GM12878 (cell line): ENCODE results near the gene DEF6. TPM values are rescaled to one million over a fixed set of nuclear protein-coding genes. Genes with fewer than 3 reads are reported as not detected.

Experiments used
- ATAC-seq: fragments of 200-7000 bp; cut with Tn5 transposase; 3 replicates; pipeline ENCODE4 v1.9.1; 2020; ENCODE audit warnings: mild to moderate bottlenecking, moderate library complexity
- BruUV-seq: library from RNA; stranded (reverse); fragments of 400-500 nt; replicated peaks from 2 replicates; lab custom pipeline; 2021; lab: Mats Ljungman, UMichigan
- CTCF ChIA-PET: fragments of 300-600 bp; sonication (Branson Sonifier 250); formaldehyde crosslinking; extraction: SDS; loops from one replicate; lab custom pipeline; 2021; ENCODE audit warnings: inconsistent platforms; lab: Yijun Ruan, JAX
- POLR2A ChIA-PET: fragments of 350-600 bp; formaldehyde crosslinking; extraction: SDS; loops from one replicate; lab custom pipeline; 2021; ENCODE audit warnings: inconsistent platforms; lab: Charles Lee
- RAD21 ChIA-PET: fragments of 300-600 bp; sonication (Branson Sonifier 250); formaldehyde crosslinking; loops from one replicate; lab custom pipeline; 2023; ENCODE audit warnings: antibody characterized with exemption; ENCODE audit not compliant: unreplicated experiment; lab: Charles Lee
- SMC1A ChIA-PET: fragments of 300-600 bp; sonication (Branson Sonifier 250); formaldehyde crosslinking; loops from one replicate; lab custom pipeline; 2023; ENCODE audit not compliant: unreplicated experiment, uncharacterized antibody; lab: Charles Lee
- DNase-seq: peaks from one replicate; pipeline ENCODE4 v3.0.0-alpha.2; 2011; ENCODE audit warnings: low read depth, low spot score
- FAIRE-seq: peaks from 3 replicates; lab custom pipeline; 2011; peaks lifted over from hg19 to GRCh38; lab: Jason Lieb, UNC
- H2AFZ ChIP-seq: 2 replicates; pipeline ENCODE4 v1.6.0; 2011; ENCODE audit warnings: low read depth, low read length, control low read depth; ENCODE audit not compliant: control insufficient read depth
- H3K27ac ChIP-seq: 2 replicates; pipeline ENCODE4 v1.5.1; 2011; ENCODE audit warnings: control low read depth; ENCODE audit not compliant: control insufficient read depth, insufficient read depth
- H3K27me3 ChIP-seq, 2 experiments: replicated peaks in 1 of 2; 2 replicates each; pipeline versions ENCODE4 v1.6.0 to v1.6.1; 2011; ENCODE audit warnings: low read length in 1 of 2; ENCODE audit not compliant: control insufficient read depth in 2 of 2, insufficient read depth in 2 of 2
- H3K36me3 ChIP-seq, 2 experiments: 2 replicates each; pipeline ENCODE4 v1.5.1; 2011; ENCODE audit warnings: low read length in 1 of 2; ENCODE audit not compliant: control insufficient read depth in 2 of 2, insufficient read depth in 2 of 2
- H3K4me1 ChIP-seq: 2 replicates; pipeline ENCODE4 v1.6.1; 2011; ENCODE audit warnings: mild to moderate bottlenecking, low read length, moderate library complexity, mixed read lengths; ENCODE audit not compliant: control insufficient read depth, insufficient read depth
- H3K4me2 ChIP-seq: 2 replicates; pipeline ENCODE4 v1.6.0; 2011; ENCODE audit warnings: control low read depth; ENCODE audit not compliant: control insufficient read depth, insufficient read depth
- H3K4me3 ChIP-seq: fragments of 200-600 bp; sonication (generic); 2 replicates; pipeline ENCODE4 v1.5.1; 2016
- H3K79me2 ChIP-seq: 2 replicates; pipeline ENCODE4 v1.6.0; 2011; ENCODE audit warnings: low read length; ENCODE audit not compliant: control insufficient read depth, insufficient read depth
- H3K9ac ChIP-seq: 2 replicates; pipeline ENCODE4 v1.8.0; 2011; ENCODE audit warnings: low read length, control low read depth, mixed read lengths; ENCODE audit not compliant: control insufficient read depth, insufficient read depth
- H3K9me3 ChIP-seq: replicated peaks from 3 replicates; pipeline ENCODE4 v1.5.1; 2011; ENCODE audit warnings: mild to moderate bottlenecking, low read length; ENCODE audit not compliant: control insufficient read depth, insufficient read depth
- H4K20me1 ChIP-seq: 2 replicates; pipeline ENCODE4 v1.6.0; 2011; ENCODE audit not compliant: control insufficient read depth, insufficient read depth
- CHD2 ChIP-seq: IDR thresholded peaks from 2 replicates; pipeline ENCODE4 v1.6.1; 2011; ENCODE audit warnings: low read depth, low read length, improper control_type of control experiment, borderline replicate concordance
- CHD4 ChIP-seq: fragments of 200-600 bp; sonication (generic); IDR thresholded peaks from 2 replicates; pipeline ENCODE4 v1.6.1; 2016; ENCODE audit warnings: mild to moderate bottlenecking
- FOS ChIP-seq: IDR thresholded peaks from 3 replicates; pipeline ENCODE4 v1.6.1; 2011; ENCODE audit warnings: borderline replicate concordance; ENCODE audit not compliant: insufficient read length; ENCODE audit errors: extremely low read depth
- POLR2AphosphoS5 ChIP-seq: IDR thresholded peaks from 2 replicates; pipeline ENCODE4 v1.6.1; 2011; ENCODE audit warnings: mild to moderate bottlenecking, low read length, inconsistent platforms
- ZNF207 ChIP-seq: fragments of 450-650 bp; IDR thresholded peaks from 2 replicates; pipeline ENCODE4 v1.6.1; 2014; ENCODE audit warnings: antibody characterized with exemption, mild to moderate bottlenecking, borderline replicate concordance
- ZNF24 ChIP-seq: fragments of 450-650 bp; IDR thresholded peaks from 2 replicates; pipeline ENCODE4 v1.6.1; 2017; ENCODE audit warnings: antibody characterized with exemption, mild to moderate bottlenecking
- WGBS: methylation state at CpG from one replicate; pipeline ENCODE4 v1.1.6; 2016; ENCODE audit warnings: low lambda C conversion rate; ENCODE audit not compliant: insufficient replicate concordance, insufficient coverage; ENCODE audit errors: missing lambda C conversion rate; 5-methylcytosine and 5-hydroxymethylcytosine counted together
- in situ Hi-C: fragments of 300-500 bp; cut with MboI; formaldehyde crosslinking; loops from 9 replicates; pipeline ENCODE4 v1.14.3; 2018; ENCODE audit warnings: mixed read lengths
- intact Hi-C: fragments of 100-400 bp; cut with micrococcal nuclease; formaldehyde crosslinking; loops from one replicate; pipeline ENCODE4 v1.14.2; 2022; ENCODE audit not compliant: unreplicated experiment
- polyA plus RNA-seq, 11 experiments: library from polyadenylated mRNA; depleted of rRNA in 4 of 11; unstranded in 6 of 11; stranded (reverse) in 5 of 11; fragments of >200 nt; fragmentation: Nextera tagmentation in 4 of 11; fragmentation: Illumina TruSeq in 1 of 11; extraction: Ambion mirVana in 4 of 11; extraction: Trizol in 1 of 11; gene quantifications; 1 replicate in 1 of 11; 2 replicates in 10 of 11; pipeline versions ENCODE4 v1.2.1 to v1.2.3, GENCODE V29; 2011 to 2016; ENCODE audit warnings: inconsistent platforms in 2 of 11, missing spikeins in 2 of 11, low read depth in 1 of 11
- total RNA-seq, 4 experiments: library from RNA; depleted of rRNA in 3 of 4; stranded (reverse); fragments of >200 nt in 3 of 4; fragmentation: Illumina TruSeq in 1 of 4; extraction: Trizol in 1 of 4; gene quantifications; 2 replicates each; pipeline versions ENCODE4 v1.2.1 to v1.2.3, GENCODE V29; 2013 to 2021
- TF ChIP-seq, protein P1 (sequence below): fragments of 450-650 bp; IDR thresholded peaks from 2 replicates; pipeline ENCODE4 v1.6.1; 2017; ENCODE audit warnings: mild to moderate bottlenecking, low read depth, inconsistent platforms; ENCODE audit not compliant: poor library complexity, severe bottlenecking
- TF ChIP-seq, protein P2 (sequence below): fragments of 450-650 bp; IDR thresholded peaks from 2 replicates; pipeline ENCODE4 v1.6.1; 2018; ENCODE audit warnings: borderline replicate concordance, mild to moderate bottlenecking; ENCODE audit not compliant: partially characterized antibody
- TF ChIP-seq, protein P3 (sequence below): IDR thresholded peaks from 2 replicates; pipeline ENCODE4 v1.6.1; 2011; ENCODE audit warnings: mild to moderate bottlenecking, low read depth, low read length, moderate library complexity; ENCODE audit not compliant: insufficient replicate concordance

The DEF6 gene
- total and polyA plus RNA-seq, 10 of the 15 experiments (the other 5 are each of a cell fraction or from before 2014, with no cell fraction given): 3.3 to 69.5 (median 48.8) TPM

DNA sequence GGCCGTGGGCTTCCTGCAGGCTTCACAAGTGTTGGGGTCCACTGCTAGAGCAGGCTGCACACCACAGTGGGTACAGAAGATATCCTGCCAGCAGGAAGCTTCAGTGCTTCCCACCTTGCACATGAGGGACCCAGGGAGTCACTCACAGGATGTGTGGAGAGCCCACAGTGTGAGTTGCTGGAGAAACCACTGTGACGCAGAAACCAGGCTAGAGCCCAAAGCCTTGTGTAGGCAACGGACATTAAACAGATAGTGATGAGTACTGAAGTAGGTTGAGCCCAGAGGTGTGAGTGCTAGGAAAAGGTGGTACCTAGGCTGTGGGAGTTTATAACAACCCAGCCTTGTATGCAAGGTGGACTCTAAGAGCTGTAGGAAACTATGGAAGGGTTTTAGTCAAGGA lies 18.9 kb upstream of the DEF6 start:
- no peak for FAIRE-seq
- intact Hi-C loops (no loop called here), in situ Hi-C loops (no loop called here)
- Histone ChIP-seq H3K4me2 (no peak overlapping the region), H2AFZ (no peak overlapping the region), H3K27ac (no peak overlapping the region), H3K9me3 (no peaks in the 10 kb centered on the region), H3K9ac (no peak overlapping the region), H3K4me1 (no peaks in the 10 kb centered on the region), H3K79me2 (no peaks in the 10 kb centered on the region), H4K20me1 (no peaks in the 10 kb centered on the region), H3K27me3 (no peaks in the 10 kb centered on the region), H3K36me3 (peaks cover 0 to 8% of the 10 kb centered on the region in 2 experiments; a peak in 1 of 4 replicates), H3K4me3 (no peak overlapping the region)
- ChIA-PET RAD21 (no interaction called here), SMC1A (interaction anchor here (1.8 kb wide), 1 partner anchor 15 kb away, joined by 7 read pairs; no protein-coding TSS in a partner anchor), CTCF (no interaction called here), POLR2A (interaction anchor here (0.5 to 0.8 kb wide), 3 partner anchors 12 to 1612 kb away, joined by 3 to 5 read pairs (median 3); no protein-coding TSS in a partner anchor)
- 100% methylated on average over 3 of the region's 3 CpGs for WGBS
- no TSS peak for BruUV-seq
- no peak for TF ChIP-seq ZNF207
- no peak for TF ChIP-seq ZNF24
- no peak for TF ChIP-seq CHD4
- TF ChIP-seq, protein P1, sequence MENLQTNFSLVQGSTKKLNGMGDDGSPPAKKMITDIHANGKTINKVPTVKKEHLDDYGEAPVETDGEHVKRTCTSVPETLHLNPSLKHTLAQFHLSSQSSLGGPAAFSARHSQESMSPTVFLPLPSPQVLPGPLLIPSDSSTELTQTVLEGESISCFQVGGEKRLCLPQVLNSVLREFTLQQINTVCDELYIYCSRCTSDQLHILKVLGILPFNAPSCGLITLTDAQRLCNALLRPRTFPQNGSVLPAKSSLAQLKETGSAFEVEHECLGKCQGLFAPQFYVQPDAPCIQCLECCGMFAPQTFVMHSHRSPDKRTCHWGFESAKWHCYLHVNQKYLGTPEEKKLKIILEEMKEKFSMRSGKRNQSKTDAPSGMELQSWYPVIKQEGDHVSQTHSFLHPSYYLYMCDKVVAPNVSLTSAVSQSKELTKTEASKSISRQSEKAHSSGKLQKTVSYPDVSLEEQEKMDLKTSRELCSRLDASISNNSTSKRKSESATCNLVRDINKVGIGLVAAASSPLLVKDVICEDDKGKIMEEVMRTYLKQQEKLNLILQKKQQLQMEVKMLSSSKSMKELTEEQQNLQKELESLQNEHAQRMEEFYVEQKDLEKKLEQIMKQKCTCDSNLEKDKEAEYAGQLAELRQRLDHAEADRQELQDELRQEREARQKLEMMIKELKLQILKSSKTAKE: no peak
- ATAC-seq: no peak
- no peak for DNase-seq

DNA sequence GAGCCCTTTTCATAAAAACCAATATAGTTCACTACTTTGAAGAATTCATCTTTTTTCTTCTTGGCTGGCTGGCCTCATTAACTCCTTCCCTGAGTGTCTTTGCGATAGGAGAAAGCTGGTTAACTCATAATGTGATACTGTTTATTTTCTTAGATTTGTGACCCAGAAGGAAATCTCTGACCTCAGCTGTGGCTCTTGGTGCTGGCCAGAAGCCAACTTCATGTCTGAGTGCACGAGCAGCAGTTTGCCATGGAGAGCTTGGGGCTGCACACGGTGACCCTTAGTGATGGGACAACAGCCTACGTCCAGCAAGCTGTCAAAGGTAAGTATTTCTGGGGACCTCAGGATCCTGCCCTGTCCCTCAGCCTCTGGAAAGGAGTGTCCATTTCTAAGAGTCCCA lies 16.7 kb upstream of the DEF6 start:
- no peak for DNase-seq
- Histone ChIP-seq H3K4me3 (no peak overlapping the region), H3K9ac (no peak overlapping the region), H3K27me3 (no peaks in the 10 kb centered on the region), H4K20me1 (no peaks in the 10 kb centered on the region), H3K36me3 (peaks cover 0 to 15% of the 10 kb centered on the region in 2 experiments; a peak in 2 of 4 replicates), H3K27ac (no peak overlapping the region), H3K4me1 (no peaks in the 10 kb centered on the region), H3K4me2 (no peak overlapping the region), H3K79me2 (no peaks in the 10 kb centered on the region), H2AFZ (no peak overlapping the region), H3K9me3 (no peaks in the 10 kb centered on the region)
- RAD21 ChIA-PET: no interaction called here
- no TSS peak for BruUV-seq
- WGBS: 73% methylated on average over 4 of the region's 4 CpGs
- no peak for ATAC-seq
- SMC1A ChIA-PET: no interaction called here
- POLR2A ChIA-PET: interaction anchor here (0.5 kb wide), 1 partner anchor 172 kb away, joined by 6 read pairs; no protein-coding TSS in a partner anchor
- in situ Hi-C loops: no loop called here
- intact Hi-C loops: no loop called here
- CTCF ChIA-PET: no interaction called here
- FAIRE-seq: no peak
- no peak for TF ChIP-seq CHD2
- TF ChIP-seq, protein P2, sequence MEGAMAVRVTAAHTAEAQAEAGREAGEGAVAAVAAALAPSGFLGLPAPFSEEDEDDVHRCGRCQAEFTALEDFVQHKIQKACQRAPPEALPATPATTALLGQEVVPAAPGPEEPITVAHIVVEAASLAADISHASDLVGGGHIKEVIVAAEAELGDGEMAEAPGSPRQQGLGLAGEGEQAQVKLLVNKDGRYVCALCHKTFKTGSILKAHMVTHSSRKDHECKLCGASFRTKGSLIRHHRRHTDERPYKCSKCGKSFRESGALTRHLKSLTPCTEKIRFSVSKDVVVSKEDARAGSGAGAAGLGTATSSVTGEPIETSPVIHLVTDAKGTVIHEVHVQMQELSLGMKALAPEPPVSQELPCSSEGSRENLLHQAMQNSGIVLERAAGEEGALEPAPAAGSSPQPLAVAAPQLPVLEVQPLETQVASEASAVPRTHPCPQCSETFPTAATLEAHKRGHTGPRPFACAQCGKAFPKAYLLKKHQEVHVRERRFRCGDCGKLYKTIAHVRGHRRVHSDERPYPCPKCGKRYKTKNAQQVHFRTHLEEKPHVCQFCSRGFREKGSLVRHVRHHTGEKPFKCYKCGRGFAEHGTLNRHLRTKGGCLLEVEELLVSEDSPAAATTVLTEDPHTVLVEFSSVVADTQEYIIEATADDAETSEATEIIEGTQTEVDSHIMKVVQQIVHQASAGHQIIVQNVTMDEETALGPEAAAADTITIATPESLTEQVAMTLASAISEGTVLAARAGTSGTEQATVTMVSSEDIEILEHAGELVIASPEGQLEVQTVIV: no peak
- TF ChIP-seq, protein P3, sequence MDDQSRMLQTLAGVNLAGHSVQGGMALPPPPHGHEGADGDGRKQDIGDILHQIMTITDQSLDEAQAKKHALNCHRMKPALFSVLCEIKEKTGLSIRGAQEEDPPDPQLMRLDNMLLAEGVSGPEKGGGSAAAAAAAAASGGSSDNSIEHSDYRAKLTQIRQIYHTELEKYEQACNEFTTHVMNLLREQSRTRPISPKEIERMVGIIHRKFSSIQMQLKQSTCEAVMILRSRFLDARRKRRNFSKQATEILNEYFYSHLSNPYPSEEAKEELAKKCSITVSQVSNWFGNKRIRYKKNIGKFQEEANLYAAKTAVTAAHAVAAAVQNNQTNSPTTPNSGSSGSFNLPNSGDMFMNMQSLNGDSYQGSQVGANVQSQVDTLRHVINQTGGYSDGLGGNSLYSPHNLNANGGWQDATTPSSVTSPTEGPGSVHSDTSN: no peak
- TF ChIP-seq POLR2AphosphoS5: no peak
- TF ChIP-seq FOS: no peak
